ENCODE data around the gene AEBP2.

GRCh38 chr12:19542606-19543005 is 103.3 kb downstream of the AEBP2 start:
- no peak for TF ChIP-seq EZH2phosphoT487 (IDR thresholded peaks at IDR 0.05; ENCODE audit: insufficient read depth, low read depth)
- TF ChIP-seq EZH2 (IDR thresholded peaks at IDR 0.05; ENCODE audit: insufficient read depth, poor library complexity, severe bottlenecking), result no peak
